ENCODE results near the gene ASCC3. TPM values are rescaled to one million over a fixed set of nuclear protein-coding genes. Genes with fewer than 3 reads are reported as not detected.
A peak's percentile ranks its signal among the peaks of the same experiment; 100 is the strongest.

Gene ASCC3
- total RNA-seq, 6 experiments from 2014 or later: 96.1 to 101 (median 97.8) TPM

DNA sequence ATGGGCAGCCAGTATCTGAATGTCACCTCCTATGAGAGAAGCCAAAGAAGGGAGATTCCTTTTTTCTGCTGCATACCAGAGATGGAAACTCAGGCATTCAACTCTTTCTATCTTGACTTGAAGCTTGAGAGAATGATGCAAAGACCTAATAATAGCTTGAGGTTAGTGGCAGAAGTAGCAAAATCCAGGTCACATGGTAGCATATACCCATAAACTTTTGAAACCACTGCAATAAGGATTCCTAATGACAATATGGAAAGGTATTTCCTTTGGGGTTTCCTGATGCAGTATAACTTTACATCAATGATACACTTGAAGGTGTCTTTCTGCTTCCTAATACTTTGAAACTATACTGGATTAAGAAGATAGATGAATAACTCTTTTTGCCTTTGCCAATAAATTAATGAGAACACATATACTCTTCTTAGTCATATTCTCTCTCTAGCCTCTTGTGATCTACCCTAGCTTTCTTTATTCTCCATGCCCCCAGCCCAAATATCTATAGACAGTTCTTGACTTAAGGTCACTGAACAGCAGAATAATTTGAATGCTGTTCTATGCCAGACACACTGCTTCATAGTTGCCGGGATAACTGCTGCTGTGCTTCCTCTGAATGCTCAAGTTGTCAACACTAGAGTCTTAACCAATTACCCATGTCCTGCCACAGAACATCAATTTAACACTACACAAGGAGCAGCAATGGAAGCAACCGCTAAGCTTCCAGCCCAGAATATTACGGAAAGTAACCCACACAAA lies 260.9 kb downstream of the ASCC3 start:
- peak; percentile 93 for DNase-seq
- Mint-ChIP-seq H3K4me3 (peak overlapping the region; percentile 55), H3K9me3 (peaks cover 13% of the 10 kb centered on the region; the same call in 1 of the 2 replicates), H3K36me3 (ENCODE audit: low read depth) (peaks cover 38% of the 10 kb centered on the region), H3K27ac (peak overlapping the region; percentile 76), H3K27me3 (ENCODE audit: insufficient read depth) (no peaks in the 10 kb centered on the region; the same call in 1 of the 2 replicates), H3K4me1 (ENCODE audit: low read depth) (peaks cover 49% of the 10 kb centered on the region)
- TF ChIP-seq, protein P1, sequence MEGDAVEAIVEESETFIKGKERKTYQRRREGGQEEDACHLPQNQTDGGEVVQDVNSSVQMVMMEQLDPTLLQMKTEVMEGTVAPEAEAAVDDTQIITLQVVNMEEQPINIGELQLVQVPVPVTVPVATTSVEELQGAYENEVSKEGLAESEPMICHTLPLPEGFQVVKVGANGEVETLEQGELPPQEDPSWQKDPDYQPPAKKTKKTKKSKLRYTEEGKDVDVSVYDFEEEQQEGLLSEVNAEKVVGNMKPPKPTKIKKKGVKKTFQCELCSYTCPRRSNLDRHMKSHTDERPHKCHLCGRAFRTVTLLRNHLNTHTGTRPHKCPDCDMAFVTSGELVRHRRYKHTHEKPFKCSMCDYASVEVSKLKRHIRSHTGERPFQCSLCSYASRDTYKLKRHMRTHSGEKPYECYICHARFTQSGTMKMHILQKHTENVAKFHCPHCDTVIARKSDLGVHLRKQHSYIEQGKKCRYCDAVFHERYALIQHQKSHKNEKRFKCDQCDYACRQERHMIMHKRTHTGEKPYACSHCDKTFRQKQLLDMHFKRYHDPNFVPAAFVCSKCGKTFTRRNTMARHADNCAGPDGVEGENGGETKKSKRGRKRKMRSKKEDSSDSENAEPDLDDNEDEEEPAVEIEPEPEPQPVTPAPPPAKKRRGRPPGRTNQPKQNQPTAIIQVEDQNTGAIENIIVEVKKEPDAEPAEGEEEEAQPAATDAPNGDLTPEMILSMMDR (IDR thresholded peaks at IDR 0.05): no peak

DNA sequence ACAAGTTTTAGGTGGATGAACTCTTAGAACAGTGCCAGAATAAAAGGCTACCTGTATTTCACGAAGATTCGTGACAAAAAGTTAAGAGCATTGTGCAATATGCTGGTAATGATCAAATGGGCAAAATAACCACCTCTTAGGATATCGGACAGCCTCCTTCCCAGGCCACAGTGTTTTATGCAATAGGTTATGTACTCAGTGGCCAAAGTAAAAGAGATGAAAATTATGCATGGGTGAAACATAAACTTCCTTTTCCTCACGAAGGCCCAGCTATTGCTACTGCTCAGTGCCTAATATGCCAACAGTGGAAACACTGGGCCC lies 262.8 kb downstream of the ASCC3 start:
- no peak for DNase-seq
- peaks cover 13% of the 10 kb centered on the region; the same call in 1 of the 2 replicates for H3K9me3 Mint-ChIP-seq
- TF ChIP-seq, protein P1 (IDR thresholded peaks at IDR 0.05): no peak
- peak overlapping the region; percentile 4; the same call in 1 of the 2 replicates for H3K27ac Mint-ChIP-seq
- H3K4me1 Mint-ChIP-seq (ENCODE audit: low read depth): peaks cover 53% of the 10 kb centered on the region
- peaks cover 42% of the 10 kb centered on the region for H3K36me3 Mint-ChIP-seq (ENCODE audit: low read depth)
- H3K27me3 Mint-ChIP-seq (ENCODE audit: insufficient read depth): no peaks in the 10 kb centered on the region; the same call in 1 of the 2 replicates
- peak overlapping the region; percentile 2; the same call in 1 of the 2 replicates for H3K4me3 Mint-ChIP-seq

DNA sequence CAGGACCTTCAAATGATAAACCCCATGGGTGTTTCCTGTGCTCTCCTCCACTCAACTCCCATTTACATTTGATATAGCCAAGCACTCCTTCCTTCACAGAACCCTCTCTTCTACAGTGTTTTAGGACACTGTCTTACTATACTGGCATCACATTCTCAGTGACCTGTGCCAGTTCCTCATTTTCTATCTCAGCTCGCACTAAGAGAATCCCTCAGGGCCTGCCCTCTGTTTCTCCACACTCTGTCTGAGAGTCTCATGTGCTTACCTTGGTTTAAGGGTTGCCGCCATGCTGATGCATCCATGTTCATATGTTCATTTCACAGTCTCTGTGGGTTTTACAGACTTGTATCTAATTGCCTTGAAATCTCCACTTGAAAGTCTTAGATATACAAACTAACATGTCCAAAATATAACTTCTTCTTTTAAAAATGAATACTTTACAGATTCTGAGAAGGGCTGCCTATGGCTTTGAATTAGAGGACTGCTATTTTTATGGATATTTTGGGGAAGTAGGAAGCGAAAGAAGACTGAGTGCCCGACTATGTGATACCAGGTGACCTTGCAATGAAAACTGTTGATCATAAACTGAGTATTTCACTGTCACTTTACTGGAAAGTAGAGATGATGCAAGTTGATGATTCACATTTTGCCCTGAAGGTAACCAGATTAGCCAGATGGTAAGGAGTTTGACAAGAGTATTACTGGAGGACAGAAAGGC lies 263.3 kb downstream of the ASCC3 start:
- Mint-ChIP-seq H3K36me3 (ENCODE audit: low read depth) (peaks cover 42% of the 10 kb centered on the region), H3K27me3 (ENCODE audit: insufficient read depth) (no peaks in the 10 kb centered on the region; the same call in 1 of the 2 replicates), H3K9me3 (peaks cover 13% of the 10 kb centered on the region; the same call in 1 of the 2 replicates), H3K27ac (peak overlapping the region; percentile 4; the same call in 1 of the 2 replicates), H3K4me3 (peak overlapping the region; percentile 2; the same call in 1 of the 2 replicates), H3K4me1 (ENCODE audit: low read depth) (peaks cover 48% of the 10 kb centered on the region)
- peak; percentile 62 for DNase-seq
- TF ChIP-seq, protein P1 (IDR thresholded peaks at IDR 0.05): no peak

DNA sequence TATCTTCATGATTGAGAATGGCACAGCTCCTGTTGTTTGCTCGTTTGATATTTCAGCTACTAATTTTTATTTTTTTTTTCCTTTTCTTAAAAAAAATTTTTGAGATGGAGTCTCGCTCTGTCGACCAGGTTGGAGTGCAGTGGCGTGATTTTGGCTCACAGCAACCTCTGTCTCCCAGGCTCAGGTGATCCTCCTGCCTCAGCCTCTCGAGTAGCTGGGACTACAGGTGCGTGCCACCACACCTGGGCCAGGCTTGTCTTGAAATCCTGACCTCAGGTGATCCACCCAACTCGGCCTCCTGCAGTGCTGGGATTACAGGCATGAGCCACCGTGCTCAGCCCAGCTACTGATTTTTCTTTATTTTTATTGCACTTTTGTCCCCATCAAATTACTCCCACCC lies 266.2 kb downstream of the ASCC3 start:
- Mint-ChIP-seq H3K27me3 (ENCODE audit: insufficient read depth) (no peaks in the 10 kb centered on the region; the same call in 1 of the 2 replicates), H3K4me1 (ENCODE audit: low read depth) (peaks cover 42% of the 10 kb centered on the region), H3K9me3 (no peaks in the 10 kb centered on the region), H3K27ac (no peak overlapping the region), H3K36me3 (ENCODE audit: low read depth) (peaks cover 23% of the 10 kb centered on the region), H3K4me3 (no peak overlapping the region; the same call in 1 of the 2 replicates)
- DNase-seq: no peak
- TF ChIP-seq, protein P1 (IDR thresholded peaks at IDR 0.05): no peak

DNA sequence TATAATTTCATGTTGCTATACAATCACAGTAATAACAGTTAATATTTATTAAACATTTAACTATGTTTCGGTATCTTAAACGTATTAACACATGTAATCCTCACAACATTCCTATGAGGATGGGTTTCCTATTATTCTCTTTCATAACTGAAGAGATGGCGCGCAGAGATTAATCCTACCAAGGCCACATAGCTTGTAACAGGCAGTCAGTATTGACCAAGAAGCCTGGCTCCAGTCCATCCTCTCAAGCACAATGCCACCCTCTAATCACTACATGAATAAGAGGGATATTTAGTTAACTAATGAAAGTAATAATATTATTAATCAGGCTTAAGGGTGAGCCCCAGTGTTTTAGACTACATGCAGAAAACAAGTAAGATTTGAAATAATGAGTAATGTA lies 266.7 kb downstream of the ASCC3 start:
- H3K9me3 Mint-ChIP-seq: no peaks in the 10 kb centered on the region
- no peak for DNase-seq

More for the DNA sequence above, 266.7 kb downstream of the ASCC3 start:
- TF ChIP-seq, protein P1 (IDR thresholded peaks at IDR 0.05): no peak
- H3K4me3 Mint-ChIP-seq: no peak overlapping the region
- H3K27ac Mint-ChIP-seq: no peak overlapping the region
- peaks cover 20% of the 10 kb centered on the region for H3K36me3 Mint-ChIP-seq (ENCODE audit: low read depth)
- H3K4me1 Mint-ChIP-seq (ENCODE audit: low read depth): peaks cover 37% of the 10 kb centered on the region
- H3K27me3 Mint-ChIP-seq (ENCODE audit: insufficient read depth): no peaks in the 10 kb centered on the region; the same call in 1 of the 2 replicates
